Mesendoderm (in vitro differentiated cells): Measurements from ENCODE around the gene CDK19.
"Not testable (repeated sequence)": the region's sequence is repeated elsewhere in the genome, so short reads cannot be mapped to it uniquely, and the experiment has no call there.

Source experiments
- DNase-seq: peaks from one replicate; pipeline ENCODE4 v3.0.0; 2013
- H2AK5ac ChIP-seq: 2 replicates; pipeline ENCODE4 v1.6.1; 2013; ENCODE audit warnings: low read length, inconsistent platforms
- H2BK120ac ChIP-seq: 2 replicates; pipeline ENCODE4 v1.6.1; 2013; ENCODE audit warnings: low read depth, mild to moderate bottlenecking, low read length, moderate library complexity, mixed read lengths
- H2BK15ac ChIP-seq: replicated peaks from 2 replicates; pipeline ENCODE4 v1.6.1; 2013; ENCODE audit warnings: low read depth, mild to moderate bottlenecking, moderate library complexity
- H2BK5ac ChIP-seq: 2 replicates; pipeline ENCODE4 v1.6.1; 2013; ENCODE audit warnings: low read length, inconsistent platforms
- H3K18ac ChIP-seq: 2 replicates; pipeline ENCODE4 v1.6.1; 2013; ENCODE audit warnings: mild to moderate bottlenecking, low read length, mixed read lengths
- H3K23ac ChIP-seq: one replicate; pipeline ENCODE4 v1.6.1; 2013; ENCODE audit warnings: low read length
- H3K27ac ChIP-seq: 2 replicates; pipeline ENCODE4 v1.5.1; 2013; ENCODE audit warnings: low read depth, mild to moderate bottlenecking, inconsistent platforms, low read length, moderate library complexity
- H3K27me3 ChIP-seq: 2 replicates; pipeline ENCODE4 v1.6.1; 2013; ENCODE audit warnings: low read length, control low read depth, mild to moderate bottlenecking, inconsistent platforms; ENCODE audit not compliant: insufficient read depth, poor library complexity
- H3K36me3 ChIP-seq: 2 replicates; pipeline ENCODE4 v1.6.1; 2013; ENCODE audit warnings: low read length, inconsistent platforms; ENCODE audit not compliant: control insufficient read depth, insufficient read depth
- H3K4ac ChIP-seq: one replicate; pipeline ENCODE4 v1.6.1; 2013; ENCODE audit warnings: low read depth, mild to moderate bottlenecking, low read length, moderate library complexity
- H3K4me1 ChIP-seq: 2 replicates; pipeline ENCODE4 v1.6.1; 2013; ENCODE audit warnings: low read depth, low read length, inconsistent platforms; ENCODE audit not compliant: control insufficient read depth
- H3K4me2 ChIP-seq: 2 replicates; pipeline ENCODE4 v1.6.1; 2013; ENCODE audit warnings: low read length
- H3K4me3 ChIP-seq: 2 replicates; pipeline ENCODE4 v1.5.1; 2013; ENCODE audit warnings: mild to moderate bottlenecking, low read length
- H3K56ac ChIP-seq: one replicate; pipeline ENCODE4 v1.6.1; 2013; ENCODE audit warnings: low read length
- H3K79me1 ChIP-seq: 2 replicates; pipeline ENCODE4 v1.6.1; 2013; ENCODE audit warnings: low read length, inconsistent platforms
- H3K79me2 ChIP-seq: 2 replicates; pipeline ENCODE4 v1.6.1; 2013; ENCODE audit warnings: mild to moderate bottlenecking, low read length; ENCODE audit not compliant: control insufficient read depth, insufficient read depth
- H3K9ac ChIP-seq: 2 replicates; pipeline ENCODE4 v1.6.1; 2013; ENCODE audit warnings: low read length, inconsistent platforms
- H4K5ac ChIP-seq: one replicate; pipeline ENCODE4 v1.6.1; 2013; ENCODE audit warnings: low read length
- H4K8ac ChIP-seq: one replicate; pipeline ENCODE4 v1.6.1; 2013; ENCODE audit warnings: low read depth, mild to moderate bottlenecking, control low read depth, low read length, moderate library complexity
- WGBS: extraction: QIAGEN DNeasy Blood & Tissue Kit; methylation state at CpG from one replicate; pipeline ENCODE4 v1.1.7; 2013; ENCODE audit warnings: low lambda C conversion rate, missing lambda C conversion rate; ENCODE audit not compliant: insufficient coverage; ENCODE audit errors: extremely low coverage; 5-methylcytosine and 5-hydroxymethylcytosine counted together

Gene CDK19

DNA sequence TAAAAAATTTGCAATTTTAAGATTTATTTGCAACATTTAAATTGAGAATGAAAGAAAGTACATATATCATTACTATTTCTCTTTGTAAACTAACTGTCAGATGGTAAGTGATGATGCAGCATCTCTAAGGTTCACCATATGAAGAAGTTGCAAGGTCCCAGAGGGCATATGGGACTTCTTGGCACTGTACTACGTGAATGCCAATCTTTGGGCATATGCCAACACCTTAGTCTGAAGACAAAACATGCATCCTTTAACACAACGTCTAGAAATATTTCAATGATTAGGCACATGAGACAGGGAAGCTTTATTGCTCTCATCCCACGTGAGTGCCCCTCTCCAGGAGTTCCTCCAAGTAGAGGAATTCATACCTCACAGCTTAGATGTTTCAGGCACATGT, 66.8 kb downstream of the CDK19 start:
- no peak overlapping the region for H4K5ac ChIP-seq
- H3K18ac ChIP-seq, result no peak overlapping the region
- H3K27ac ChIP-seq, result no peak overlapping the region
- no peak overlapping the region for H3K23ac ChIP-seq
- no peak overlapping the region for H2BK15ac ChIP-seq
- no peak for DNase-seq
- no peak overlapping the region for H3K4ac ChIP-seq
- no peak overlapping the region for H3K9ac ChIP-seq
- H3K79me2 ChIP-seq, result no peaks in the 10 kb centered on the region
- no peak overlapping the region for H2AK5ac ChIP-seq
- H3K36me3 ChIP-seq, result no peaks in the 10 kb centered on the region
- no peaks in the 10 kb centered on the region for H3K79me1 ChIP-seq
- H2BK120ac ChIP-seq, result no peak overlapping the region
- WGBS, result no CpG with 5 or more reads among the region's 3 CpGs
- no peak overlapping the region for H3K4me3 ChIP-seq
- H2BK5ac ChIP-seq, result no peak overlapping the region
- no peak overlapping the region for H3K4me2 ChIP-seq
- H3K56ac ChIP-seq, result no peak overlapping the region
- H3K4me1 ChIP-seq, result no peaks in the 10 kb centered on the region
- no peak overlapping the region for H4K8ac ChIP-seq
- H3K27me3 ChIP-seq, result no peaks in the 10 kb centered on the region

DNA sequence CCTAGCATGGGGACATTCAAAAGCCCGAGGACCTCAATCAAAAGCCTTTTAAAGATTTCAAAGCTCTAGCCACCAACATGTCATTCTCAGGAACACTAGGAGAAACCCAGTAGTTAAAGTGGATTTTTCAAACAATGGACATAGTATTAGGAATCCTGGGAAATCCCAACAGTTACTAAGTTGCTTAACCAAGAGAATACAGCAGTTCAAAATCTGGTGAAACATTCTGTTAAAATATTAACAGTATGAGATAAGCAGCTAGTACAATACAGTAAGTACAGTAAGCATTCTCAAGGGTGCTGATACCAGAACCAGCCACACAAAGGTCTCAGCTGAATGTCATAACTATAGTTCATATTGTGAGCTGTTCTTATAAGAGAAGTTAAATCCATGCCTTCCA, 68.6 kb downstream of the CDK19 start:
- no peak overlapping the region for H2BK15ac ChIP-seq
- no peak overlapping the region for H3K23ac ChIP-seq
- no peak overlapping the region for H2AK5ac ChIP-seq
- no peaks in the 10 kb centered on the region for H3K36me3 ChIP-seq
- no peak overlapping the region for H3K56ac ChIP-seq
- WGBS, result no CpG with 5 or more reads among the region's 1 CpG
- no peak overlapping the region for H3K4me3 ChIP-seq
- no peak overlapping the region for H3K27ac ChIP-seq
- H3K4ac ChIP-seq, result no peak overlapping the region
- H4K5ac ChIP-seq, result no peak overlapping the region
- no peak overlapping the region for H2BK120ac ChIP-seq
- H3K79me2 ChIP-seq, result no peaks in the 10 kb centered on the region
- H3K27me3 ChIP-seq, result no peaks in the 10 kb centered on the region
- no peak overlapping the region for H3K18ac ChIP-seq
- no peaks in the 10 kb centered on the region for H3K79me1 ChIP-seq
- H3K9ac ChIP-seq, result no peak overlapping the region
- H2BK5ac ChIP-seq, result no peak overlapping the region
- no peak overlapping the region for H4K8ac ChIP-seq
- no peak overlapping the region for H3K4me2 ChIP-seq
- DNase-seq, result no peak
- H3K4me1 ChIP-seq, result no peaks in the 10 kb centered on the region

DNA sequence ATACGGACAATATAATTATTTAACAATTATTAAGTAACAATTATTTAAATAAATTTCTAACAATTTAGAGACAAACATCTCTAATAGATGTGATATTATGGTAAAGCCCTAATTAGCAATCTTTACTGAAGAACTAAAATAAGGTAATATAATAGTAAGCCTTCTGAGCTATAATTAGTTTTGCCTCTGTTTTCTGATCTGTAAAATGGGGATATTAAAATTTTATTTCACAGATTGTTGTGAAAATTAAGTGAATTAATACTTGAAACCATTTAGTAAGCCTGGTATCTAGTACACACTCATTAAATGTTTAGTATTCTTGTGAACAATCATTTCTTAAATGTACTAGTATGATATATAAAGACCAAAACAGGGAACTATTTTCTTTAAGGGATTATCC, 70.3 kb downstream of the CDK19 start:
- Histone ChIP-seq H4K8ac (no peak overlapping the region), H3K9ac (no peak overlapping the region), H3K56ac (no peak overlapping the region), H3K27ac (no peak overlapping the region), H3K79me1 (no peaks in the 10 kb centered on the region), H3K79me2 (no peaks in the 10 kb centered on the region), H3K4me1 (no peaks in the 10 kb centered on the region), H2BK15ac (no peak overlapping the region), H3K18ac (no peak overlapping the region), H3K4ac (no peak overlapping the region), H2AK5ac (no peak overlapping the region), H2BK120ac (no peak overlapping the region), H3K23ac (no peak overlapping the region), H3K4me2 (no peak overlapping the region), H3K4me3 (no peak overlapping the region), H3K27me3 (no peaks in the 10 kb centered on the region), H3K36me3 (no peaks in the 10 kb centered on the region), H4K5ac (no peak overlapping the region), H2BK5ac (no peak overlapping the region)
- no peak for DNase-seq
- no CpG with 5 or more reads among the region's 1 CpG for WGBS

DNA sequence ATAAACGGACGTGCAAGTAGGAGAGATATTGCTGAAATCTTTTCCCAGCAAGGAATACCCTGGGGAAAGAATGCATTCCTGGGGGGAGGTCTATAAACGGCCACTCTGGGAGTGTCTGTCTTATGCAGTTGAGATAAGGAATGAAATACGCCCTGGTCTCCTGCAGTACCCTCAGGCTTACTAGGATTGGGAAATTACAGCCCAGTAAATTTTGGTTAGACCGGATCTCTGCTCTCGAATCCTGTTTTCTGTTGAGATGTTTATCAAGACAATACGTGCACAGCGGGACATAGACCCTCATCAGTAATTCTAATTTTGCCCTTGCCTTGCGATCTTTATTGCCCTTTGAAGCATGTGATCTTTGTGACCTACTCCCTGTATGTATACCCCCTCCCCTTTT, 72.7 kb downstream of the CDK19 start:
- H2BK120ac ChIP-seq, DNase-seq, H3K27me3 ChIP-seq, H4K5ac ChIP-seq, H3K79me2 ChIP-seq, H4K8ac ChIP-seq, H3K79me1 ChIP-seq, H3K4ac ChIP-seq, H3K18ac ChIP-seq, H3K27ac ChIP-seq, H3K4me1 ChIP-seq, H2BK5ac ChIP-seq, H3K9ac ChIP-seq, H3K56ac ChIP-seq, H3K23ac ChIP-seq, H3K4me2 ChIP-seq, H2AK5ac ChIP-seq, H3K4me3 ChIP-seq, H3K36me3 ChIP-seq, H2BK15ac ChIP-seq: not testable (repeated sequence)
- WGBS, result no CpG with 5 or more reads among the region's 9 CpGs

DNA sequence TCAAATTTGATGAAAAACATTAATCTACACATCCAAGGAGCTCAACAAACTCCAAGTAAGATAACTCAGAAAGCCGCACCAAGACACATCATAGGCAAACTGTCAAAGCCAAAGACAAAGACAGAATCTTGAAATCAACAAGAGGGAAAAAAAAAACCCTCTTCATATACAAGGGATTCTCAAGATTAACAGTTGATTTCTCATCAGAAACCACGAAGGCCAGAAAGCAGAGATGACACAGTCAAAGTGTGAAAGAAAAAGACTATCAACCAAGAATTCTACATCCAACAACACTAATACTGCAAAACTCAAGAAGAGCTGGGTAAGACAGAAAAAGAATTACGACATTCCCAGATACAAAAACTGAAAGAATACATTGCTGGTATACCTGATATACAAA, 73.8 kb downstream of the CDK19 start:
- H3K23ac ChIP-seq, result no peak overlapping the region
- no peak overlapping the region for H4K8ac ChIP-seq
- DNase-seq, result no peak
- no peak overlapping the region for H3K56ac ChIP-seq
- H2BK5ac ChIP-seq, result no peak overlapping the region
- H3K36me3 ChIP-seq, result no peaks in the 10 kb centered on the region
- H4K5ac ChIP-seq, result no peak overlapping the region
- H3K4me3 ChIP-seq, result no peak overlapping the region
- no peaks in the 10 kb centered on the region for H3K79me2 ChIP-seq
- H2AK5ac ChIP-seq, result no peak overlapping the region
- no peak overlapping the region for H2BK120ac ChIP-seq
- no peak overlapping the region for H3K9ac ChIP-seq
- no CpG with 5 or more reads among the region's 3 CpGs for WGBS
- no peak overlapping the region for H3K18ac ChIP-seq
- H3K4me1 ChIP-seq, result no peaks in the 10 kb centered on the region
- no peaks in the 10 kb centered on the region for H3K27me3 ChIP-seq
- H3K27ac ChIP-seq, result no peak overlapping the region
- no peak overlapping the region for H2BK15ac ChIP-seq
- H3K79me1 ChIP-seq, result no peaks in the 10 kb centered on the region
- no peak overlapping the region for H3K4me2 ChIP-seq
- no peak overlapping the region for H3K4ac ChIP-seq

DNA sequence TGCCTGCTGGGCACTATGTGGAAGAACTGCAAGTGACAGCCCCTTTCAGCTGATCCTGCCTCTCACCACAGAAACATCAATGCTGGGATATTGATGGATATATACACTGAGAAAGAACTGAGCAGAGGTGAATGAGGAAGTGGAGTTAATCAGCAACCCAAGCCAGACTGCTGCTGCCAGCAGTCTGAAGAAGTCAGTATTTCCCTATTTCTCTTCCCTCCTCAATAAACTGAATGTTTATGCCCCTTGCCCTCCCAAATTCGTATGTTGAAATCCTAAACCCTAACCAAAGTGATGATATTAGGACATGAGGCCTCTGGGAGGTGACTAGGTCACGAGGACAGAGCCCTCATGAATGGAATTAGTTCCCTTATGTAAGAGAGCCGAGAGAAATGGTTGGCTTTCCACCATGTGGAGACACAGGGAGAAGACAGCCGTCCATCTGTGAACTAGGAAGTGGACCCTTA, 76.3 kb downstream of the CDK19 start:
- H2BK15ac ChIP-seq, result no peak overlapping the region
- H3K79me2 ChIP-seq, result no peaks in the 10 kb centered on the region
- WGBS, result no CpG with 5 or more reads among the region's 4 CpGs
- H2AK5ac ChIP-seq, result no peak overlapping the region
- no peak overlapping the region for H3K56ac ChIP-seq
- H4K8ac ChIP-seq, result no peak overlapping the region
- H3K36me3 ChIP-seq, result no peaks in the 10 kb centered on the region
- no peak for DNase-seq
- no peak overlapping the region for H3K18ac ChIP-seq
- no peaks in the 10 kb centered on the region for H3K27me3 ChIP-seq
- H2BK5ac ChIP-seq, result no peak overlapping the region
- H3K79me1 ChIP-seq, result no peaks in the 10 kb centered on the region
- H3K23ac ChIP-seq, result no peak overlapping the region
- H2BK120ac ChIP-seq, result no peak overlapping the region
- H3K4me1 ChIP-seq, result no peaks in the 10 kb centered on the region
- H3K4ac ChIP-seq, result no peak overlapping the region
- H3K4me2 ChIP-seq, result no peak overlapping the region
- no peak overlapping the region for H3K9ac ChIP-seq
- H4K5ac ChIP-seq, result no peak overlapping the region
- no peak overlapping the region for H3K4me3 ChIP-seq
- no peak overlapping the region for H3K27ac ChIP-seq
